Erythroblast (primary cell): ENCODE data around the gene EIF3L.

Experiments used
- GATA1 ChIP-seq: IDR thresholded peaks from 2 replicates; pipeline ENCODE4 v1.6.1; 2011; ENCODE audit warnings: low read depth, mild to moderate bottlenecking, control low read depth, low read length, moderate library complexity
- POLR2A ChIP-seq: IDR thresholded peaks from 2 replicates; pipeline ENCODE4 v1.6.1; 2011; ENCODE audit warnings: mild to moderate bottlenecking, low read length

- TF ChIP-seq POLR2A (no peak), GATA1 (no peak)
Measured at GRCh38 chr22:37808294-37808657, 40.9 kb upstream of the EIF3L start.
